Middle frontal gyrus (tissue), 1 donor: ENCODE data around the gene MTHFD2L.

Experiments used
- DNase-seq: peaks from one replicate; pipeline ENCODE4 v3.0.0-alpha.2; 2015; ENCODE audit warnings: low spot score; ENCODE audit errors: extremely low spot score

Gene MTHFD2L

GRCh38 chr4:74297539-74297938 lies 139.6 kb downstream of the MTHFD2L start:
- no peak for DNase-seq

- DNase-seq, result no peak
Observed at GRCh38 chr4:74304095-74304625, 146.2 kb downstream of the MTHFD2L start.

DNA sequence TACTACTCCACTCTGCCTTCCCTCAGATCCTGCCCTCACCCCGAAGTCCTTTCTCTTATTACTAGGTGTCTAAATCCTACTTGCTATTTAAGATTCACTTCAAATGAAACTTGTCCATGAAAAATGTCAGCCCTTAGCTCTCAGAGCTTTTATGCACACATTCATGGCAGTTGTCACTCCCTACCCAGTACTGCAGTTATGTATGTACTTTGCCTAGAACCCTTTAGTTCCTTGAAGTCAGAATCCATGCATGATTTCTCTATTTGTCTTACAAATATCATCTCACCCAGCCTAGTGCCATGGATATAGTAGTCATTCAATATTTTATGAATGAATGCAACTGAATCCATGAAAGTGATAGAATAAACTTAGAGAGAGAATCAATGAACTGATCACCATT lies 147.1 kb downstream of the MTHFD2L start:
- no peak for DNase-seq

DNA sequence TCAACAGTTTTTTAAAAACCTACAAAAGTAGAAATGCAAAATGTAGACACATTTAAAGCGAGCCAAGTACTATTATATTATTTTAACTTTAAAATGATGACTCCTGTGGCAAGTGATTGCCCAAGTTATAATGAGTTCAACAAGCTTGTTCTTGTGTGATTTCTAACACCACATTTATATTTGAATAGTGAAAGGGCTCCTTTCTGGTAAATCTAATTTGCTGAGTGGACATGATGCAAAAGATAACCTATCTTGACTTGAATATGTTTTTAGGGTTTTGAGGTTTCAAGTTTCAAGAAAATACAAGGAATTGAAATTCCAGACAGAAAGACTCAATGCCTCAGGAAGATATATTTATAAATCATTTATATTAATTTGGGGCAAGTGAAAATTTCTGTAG lies 149.3 kb downstream of the MTHFD2L start:
- no peak for DNase-seq

GRCh38 chr4:74308215-74308614 lies 150.3 kb downstream of the MTHFD2L start, which contains the start of gene EPGN:
Gene EPGN, plus strand, starts transcription at chr4:74308470. Its CDS starts 64 bp downstream, at chr4:74308534.
- no peak for DNase-seq

DNA sequence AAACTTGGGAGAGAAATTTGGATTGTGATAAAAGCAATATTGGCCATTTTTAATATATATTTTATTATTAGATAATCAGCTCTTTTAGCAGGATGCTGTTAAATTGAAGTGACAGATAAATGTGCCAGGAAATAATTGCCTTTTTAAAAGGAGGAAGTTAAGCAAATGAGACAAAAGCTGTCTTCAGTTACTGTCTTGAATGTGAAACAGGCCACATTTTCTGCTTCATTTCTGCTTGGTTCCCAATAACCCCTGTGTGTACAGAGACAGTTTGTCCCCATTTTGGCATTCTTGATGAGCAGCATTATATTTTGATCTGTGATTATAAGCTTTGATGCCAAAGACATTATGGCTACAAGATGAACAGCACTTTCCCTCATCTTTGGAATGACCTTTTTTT lies 151.3 kb downstream of the MTHFD2L start:
- no peak for DNase-seq

- peak; percentile 58 for DNase-seq
Observed at GRCh38 chr4:74311696-74312313, 153.9 kb downstream of the MTHFD2L start.

DNA sequence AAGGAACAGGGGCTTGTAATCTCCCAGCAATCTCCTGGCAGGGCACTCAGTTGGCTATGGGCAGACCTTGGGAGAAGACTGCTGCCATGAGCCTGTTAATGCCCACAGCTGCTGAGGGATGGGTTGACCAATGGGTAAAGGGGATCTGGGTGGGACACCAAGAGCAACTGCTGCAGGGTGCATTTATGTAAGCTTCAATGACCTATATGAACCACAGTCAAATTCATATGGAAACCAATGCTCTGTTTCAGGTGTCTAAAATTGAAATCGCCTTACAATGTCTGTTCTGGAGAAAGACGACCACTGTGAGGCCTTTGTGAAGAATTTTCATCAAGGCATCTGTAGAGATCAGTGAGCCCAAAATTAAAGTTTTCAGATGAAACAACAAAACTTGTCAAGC lies 156.4 kb downstream of the MTHFD2L start:
- no peak for DNase-seq

- DNase-seq, result no peak
Observed at GRCh38 chr4:74314944-74315343, 157.0 kb downstream of the MTHFD2L start.

GRCh38 chr4:74315376-74315775 lies 157.5 kb downstream of the MTHFD2L start:
- no peak for DNase-seq

- no peak for DNase-seq
Observed at GRCh38 chr4:74316397-74316796, 158.5 kb downstream of the MTHFD2L start.

- no peak for DNase-seq
Observed at GRCh38 chr4:74317616-74318246, 159.8 kb downstream of the MTHFD2L start.

- no peak for DNase-seq
Observed at GRCh38 chr4:74318276-74318675, 160.4 kb downstream of the MTHFD2L start.

DNA sequence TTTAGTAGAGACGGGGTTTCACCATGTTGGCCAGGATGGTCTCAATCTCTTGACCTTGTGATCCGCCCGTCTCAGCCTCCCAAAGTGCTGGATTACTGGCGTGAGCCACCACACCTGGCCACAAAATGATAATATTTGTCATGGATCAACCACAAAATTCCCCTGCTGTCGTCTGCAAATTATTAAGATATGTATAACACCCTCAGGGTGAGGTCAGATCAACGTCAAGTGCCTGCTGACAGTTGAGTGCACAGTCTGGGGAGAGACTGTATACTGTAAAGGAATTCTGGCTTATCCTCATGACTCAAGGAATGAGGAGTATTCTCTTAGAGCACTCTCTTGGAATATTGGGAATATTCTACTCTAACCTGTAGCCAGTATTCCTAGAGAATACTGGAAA lies 161.6 kb downstream of the MTHFD2L start:
- DNase-seq, result no peak

GRCh38 chr4:74320559-74321118 lies 162.7 kb downstream of the MTHFD2L start:
- DNase-seq, result peak; percentile 9

DNA sequence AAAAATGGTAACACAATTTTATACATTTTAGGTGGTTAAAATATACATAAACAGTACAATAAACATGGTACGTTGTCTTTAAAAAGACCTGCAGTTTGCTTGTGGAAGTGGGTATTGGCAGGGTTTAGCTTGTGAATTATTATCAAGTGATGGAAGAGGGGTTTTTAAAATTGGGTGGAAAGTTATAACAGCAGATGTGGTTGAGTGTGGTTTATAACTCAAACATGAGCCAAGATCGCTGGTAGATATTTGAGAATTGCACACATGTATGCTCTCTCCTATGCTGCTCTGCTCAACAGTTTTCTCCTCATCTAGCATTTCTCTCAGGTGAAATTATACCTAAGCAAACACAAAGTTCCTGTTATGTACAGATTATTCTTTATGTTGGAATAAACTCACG lies 164.4 kb downstream of the MTHFD2L start:
- DNase-seq, result no peak

DNA sequence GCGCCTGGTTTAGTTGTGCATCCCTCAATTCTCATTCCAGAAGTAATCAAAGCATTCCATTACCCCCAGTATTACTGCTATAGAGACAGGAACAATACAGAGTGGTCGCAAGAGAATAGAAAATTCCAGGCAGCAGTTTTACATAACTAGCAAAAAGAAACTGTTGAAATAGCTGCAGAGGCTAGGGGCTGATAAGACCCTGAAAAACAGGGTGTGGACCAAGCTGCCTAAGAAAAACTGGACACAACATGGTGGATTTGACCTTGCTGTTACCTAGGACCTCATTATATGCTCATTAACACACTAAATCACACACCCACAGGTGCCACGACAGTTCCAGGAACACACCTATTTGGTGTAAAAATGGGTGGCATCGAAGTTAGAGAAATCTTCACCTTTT lies 165.7 kb downstream of the MTHFD2L start:
- no peak for DNase-seq

DNA sequence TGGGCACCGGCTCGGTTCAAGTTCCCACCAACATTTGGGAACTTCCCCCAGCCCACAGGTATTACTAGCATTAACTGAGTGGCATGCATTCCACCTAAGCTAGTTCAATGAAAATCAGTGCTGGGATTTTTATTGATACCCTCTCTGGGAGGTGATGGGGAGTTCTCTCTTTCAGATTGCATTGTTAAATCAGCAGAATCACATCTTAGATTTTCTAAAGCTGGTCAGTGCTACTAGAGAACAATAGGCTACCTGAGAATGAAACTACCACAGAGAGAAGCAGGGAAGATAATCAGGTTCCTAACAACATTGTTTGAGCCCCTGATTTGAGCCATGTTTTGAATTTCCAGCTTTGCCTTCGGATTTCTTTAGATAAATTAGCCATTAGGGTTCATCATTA lies 166.3 kb downstream of the MTHFD2L start:
- DNase-seq, result no peak

DNA sequence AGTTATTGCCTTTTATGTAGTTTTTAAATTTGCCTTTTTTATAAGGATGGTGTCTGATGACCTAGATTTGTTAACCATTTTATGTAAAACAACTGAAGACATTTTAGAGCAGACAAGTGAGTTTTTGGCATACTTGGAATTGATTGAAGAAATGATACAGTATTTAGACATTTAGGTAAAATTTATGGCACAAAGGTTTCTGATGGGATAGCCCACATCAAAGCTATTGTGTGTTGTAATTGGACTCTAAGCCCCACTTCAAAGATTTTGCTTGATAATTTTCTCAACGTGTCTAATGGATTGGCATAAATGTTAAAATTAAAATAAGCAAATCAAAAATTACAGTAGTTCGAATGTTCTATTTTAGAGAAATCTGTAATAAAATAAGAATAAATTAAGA lies 168.0 kb downstream of the MTHFD2L start:
- DNase-seq, result no peak

DNA sequence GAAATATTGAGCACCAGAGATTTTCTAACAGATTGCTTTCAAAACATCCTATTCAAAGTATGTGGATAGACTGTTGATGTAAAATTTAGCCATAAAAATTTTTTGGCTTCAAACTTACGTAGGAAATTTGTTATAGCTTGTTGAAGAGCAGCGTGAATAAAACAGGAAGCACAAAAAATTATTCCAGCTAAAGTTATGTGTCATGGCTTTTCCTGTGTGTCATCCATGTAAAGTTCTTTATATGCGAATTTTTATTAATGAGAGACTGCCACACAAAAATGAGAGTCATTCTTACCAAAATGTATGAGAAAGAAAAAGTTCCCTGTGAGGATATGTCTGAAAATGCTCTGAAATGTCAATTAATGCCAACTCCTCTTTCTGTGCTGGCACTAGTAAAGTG lies 169.8 kb downstream of the MTHFD2L start:
- no peak for DNase-seq

DNA sequence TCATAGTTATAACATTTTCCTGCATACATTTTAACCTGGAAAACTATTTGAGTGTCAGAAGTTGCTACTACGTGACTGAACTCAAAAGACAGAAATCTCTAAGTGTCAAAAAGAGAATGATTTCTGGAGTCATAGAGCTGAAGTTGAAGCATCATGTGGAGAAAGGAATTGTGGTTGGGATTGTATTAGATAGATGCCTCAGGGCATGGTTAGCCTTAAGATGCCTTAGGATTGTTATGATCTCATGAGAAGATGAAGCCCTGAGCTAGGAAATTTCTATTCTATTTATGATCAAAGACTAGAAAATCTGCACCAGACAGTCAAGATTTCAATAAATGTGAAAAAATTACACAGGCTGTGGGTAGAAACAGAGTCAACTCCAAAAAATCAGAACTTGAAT lies 170.6 kb downstream of the MTHFD2L start:
- DNase-seq, result no peak

DNA sequence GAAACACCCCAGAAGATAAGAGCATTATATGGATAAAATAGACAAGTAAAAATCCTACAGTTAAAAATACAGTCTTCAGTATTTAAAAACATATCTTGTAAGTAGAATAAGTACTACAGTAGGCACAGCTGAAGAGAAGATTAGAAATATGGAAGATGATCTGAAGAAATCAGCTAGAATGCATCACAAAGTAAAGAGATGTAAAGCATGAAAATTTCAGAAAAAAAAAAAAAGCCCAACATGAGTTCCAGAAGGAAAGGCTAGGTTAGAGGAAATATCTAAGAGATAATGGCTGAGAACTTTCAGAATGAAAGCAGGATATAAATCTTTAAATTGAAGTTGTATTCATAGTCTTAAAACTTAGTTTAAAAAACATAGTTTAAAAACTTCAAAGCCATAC lies 171.4 kb downstream of the MTHFD2L start:
- no peak for DNase-seq

DNA sequence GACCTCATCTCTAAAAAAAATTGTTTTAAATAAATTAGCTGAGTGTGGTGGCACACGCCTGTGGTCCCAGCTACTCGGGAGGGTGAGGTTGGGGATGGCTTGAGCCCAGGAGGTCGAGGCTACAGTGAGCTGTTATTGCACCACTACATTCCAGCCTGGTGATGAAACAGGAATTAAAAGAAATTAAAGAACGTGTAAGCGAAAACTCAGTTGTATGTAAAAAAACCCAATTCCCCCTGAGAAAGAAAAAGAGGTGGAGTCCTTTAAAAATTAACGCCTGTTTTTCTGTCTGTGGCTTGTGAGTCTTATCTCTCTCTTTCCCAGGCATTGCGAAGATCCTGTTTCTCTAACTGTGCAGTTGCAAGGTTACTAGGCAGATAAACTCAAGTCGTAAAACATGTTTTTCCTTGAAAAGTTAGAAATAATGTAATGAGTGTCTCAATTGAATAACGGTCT lies 172.4 kb downstream of the MTHFD2L start:
- DNase-seq, result no peak
